WERI-Rb-1 (cell line): ENCODE results near the gene TATDN2.

Experiments
- DNase-seq: peaks from one replicate; pipeline ENCODE4 v3.0.0-alpha.2; 2020
- H3K27ac ChIP-seq: fragments of 250-450 bp; sonication (Bioruptor Pico); 2 replicates; pipeline ENCODE4 v1.5.1; 2020; ENCODE audit warnings: mild to moderate bottlenecking, moderate library complexity
- H3K27me3 ChIP-seq: fragments of 250-450 bp; sonication (Bioruptor Pico); 2 replicates; pipeline ENCODE4 v1.5.1; 2021; ENCODE audit warnings: mild to moderate bottlenecking, low read depth, moderate library complexity; ENCODE audit not compliant: insufficient read depth, severe bottlenecking
- H3K36me3 ChIP-seq: fragments of 250-450 bp; sonication (Bioruptor Pico); 2 replicates; pipeline ENCODE4 v1.5.1; 2020; ENCODE audit warnings: mild to moderate bottlenecking, moderate library complexity
- H3K4me3 ChIP-seq: 2 replicates; pipeline ENCODE4 v1.5.1; 2011; ENCODE audit warnings: low read depth, mild to moderate bottlenecking, control low read depth, low read length
- H3K9me3 ChIP-seq: fragments of 250-450 bp; sonication (Bioruptor Pico); 2 replicates; pipeline ENCODE4 v1.5.1; 2021; ENCODE audit warnings: mild to moderate bottlenecking, moderate library complexity; ENCODE audit not compliant: severe bottlenecking
- TF ChIP-seq, protein P1 (sequence below): IDR thresholded peaks from 2 replicates; pipeline ENCODE4 v1.5.1; 2011; ENCODE audit warnings: low read depth, mild to moderate bottlenecking, control low read depth, inconsistent platforms, low read length

Gene TATDN2

DNA sequence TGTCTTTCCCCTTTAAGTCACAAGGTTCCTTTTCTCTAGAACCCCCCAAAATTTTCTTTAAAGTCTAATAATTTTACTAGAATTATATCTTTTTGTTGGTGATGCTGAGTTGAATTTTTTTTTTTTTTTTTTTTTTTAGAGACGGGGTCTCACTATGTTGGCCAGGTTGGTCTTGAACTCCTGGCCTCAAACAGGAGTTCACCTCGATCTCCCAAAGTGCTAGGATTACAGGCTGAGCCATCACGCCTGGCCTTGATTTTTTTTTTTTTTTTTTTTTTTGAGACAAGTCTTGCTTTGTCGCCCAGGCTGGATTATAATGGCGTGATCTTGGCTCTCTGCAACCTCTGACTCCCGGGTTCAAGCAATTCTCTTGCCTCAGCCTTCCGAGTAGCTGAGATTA lies 60.4 kb downstream of the TATDN2 start:
- H3K36me3 ChIP-seq: peaks cover 79% of the 10 kb centered on the region
- no peak overlapping the region for H3K4me3 ChIP-seq
- TF ChIP-seq, protein P1, sequence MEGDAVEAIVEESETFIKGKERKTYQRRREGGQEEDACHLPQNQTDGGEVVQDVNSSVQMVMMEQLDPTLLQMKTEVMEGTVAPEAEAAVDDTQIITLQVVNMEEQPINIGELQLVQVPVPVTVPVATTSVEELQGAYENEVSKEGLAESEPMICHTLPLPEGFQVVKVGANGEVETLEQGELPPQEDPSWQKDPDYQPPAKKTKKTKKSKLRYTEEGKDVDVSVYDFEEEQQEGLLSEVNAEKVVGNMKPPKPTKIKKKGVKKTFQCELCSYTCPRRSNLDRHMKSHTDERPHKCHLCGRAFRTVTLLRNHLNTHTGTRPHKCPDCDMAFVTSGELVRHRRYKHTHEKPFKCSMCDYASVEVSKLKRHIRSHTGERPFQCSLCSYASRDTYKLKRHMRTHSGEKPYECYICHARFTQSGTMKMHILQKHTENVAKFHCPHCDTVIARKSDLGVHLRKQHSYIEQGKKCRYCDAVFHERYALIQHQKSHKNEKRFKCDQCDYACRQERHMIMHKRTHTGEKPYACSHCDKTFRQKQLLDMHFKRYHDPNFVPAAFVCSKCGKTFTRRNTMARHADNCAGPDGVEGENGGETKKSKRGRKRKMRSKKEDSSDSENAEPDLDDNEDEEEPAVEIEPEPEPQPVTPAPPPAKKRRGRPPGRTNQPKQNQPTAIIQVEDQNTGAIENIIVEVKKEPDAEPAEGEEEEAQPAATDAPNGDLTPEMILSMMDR: no peak

DNA sequence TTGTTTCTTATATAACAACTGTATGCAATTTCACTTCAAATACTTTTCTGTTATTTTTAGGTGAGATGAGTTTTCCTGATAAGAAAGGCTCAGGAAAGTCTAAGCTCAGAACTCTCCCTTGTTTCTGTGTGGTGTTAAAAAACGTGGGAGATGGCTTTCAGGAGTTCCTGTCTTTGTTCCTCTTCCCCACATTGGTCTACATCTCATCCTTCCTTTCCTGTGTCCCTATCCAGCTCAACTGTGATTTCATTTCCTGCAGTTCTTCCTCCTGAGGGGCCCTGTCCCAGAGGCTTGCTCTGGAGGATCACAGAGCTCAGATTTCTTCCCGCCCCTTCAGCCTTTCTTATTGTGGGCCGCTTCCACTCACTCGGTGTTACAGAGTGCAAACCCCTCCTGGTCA lies 61.5 kb downstream of the TATDN2 start:
- H3K9me3 ChIP-seq: no peaks in the 10 kb centered on the region
- H3K36me3 ChIP-seq: peaks cover 79% of the 10 kb centered on the region
- H3K4me3 ChIP-seq: no peak overlapping the region
- H3K27ac ChIP-seq: no peak overlapping the region
- no peaks in the 10 kb centered on the region for H3K27me3 ChIP-seq
- TF ChIP-seq, protein P1: no peak
- DNase-seq: no peak

More for the DNA sequence above, 60.4 kb downstream of the TATDN2 start:
- no peaks in the 10 kb centered on the region for H3K27me3 ChIP-seq
- H3K9me3 ChIP-seq: no peaks in the 10 kb centered on the region
- H3K27ac ChIP-seq: no peak overlapping the region
- no peak for DNase-seq

DNA sequence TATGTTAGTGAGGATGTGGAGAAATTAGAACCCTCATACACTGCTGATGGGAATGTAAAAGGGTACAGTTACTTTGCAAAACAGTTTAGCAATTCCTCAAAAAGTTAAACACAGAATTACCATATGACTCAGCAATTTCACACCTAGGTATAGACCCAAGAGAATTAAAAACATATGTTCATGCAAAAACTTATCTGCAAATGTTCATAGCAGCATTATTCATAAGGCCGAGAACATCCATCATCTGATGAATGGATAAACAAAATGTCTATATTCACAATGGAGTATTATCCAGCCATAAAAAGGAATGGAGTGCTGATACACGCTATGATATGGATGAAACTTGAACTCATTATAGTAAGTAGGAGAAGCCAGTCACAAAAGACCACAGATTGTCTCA lies 62.3 kb downstream of the TATDN2 start:
- no peak for DNase-seq
- H3K4me3 ChIP-seq: no peak overlapping the region
- H3K27ac ChIP-seq: no peak overlapping the region
- H3K27me3 ChIP-seq: no peaks in the 10 kb centered on the region
- H3K9me3 ChIP-seq: no peaks in the 10 kb centered on the region
- TF ChIP-seq, protein P1: no peak
- peaks cover 76% of the 10 kb centered on the region for H3K36me3 ChIP-seq

DNA sequence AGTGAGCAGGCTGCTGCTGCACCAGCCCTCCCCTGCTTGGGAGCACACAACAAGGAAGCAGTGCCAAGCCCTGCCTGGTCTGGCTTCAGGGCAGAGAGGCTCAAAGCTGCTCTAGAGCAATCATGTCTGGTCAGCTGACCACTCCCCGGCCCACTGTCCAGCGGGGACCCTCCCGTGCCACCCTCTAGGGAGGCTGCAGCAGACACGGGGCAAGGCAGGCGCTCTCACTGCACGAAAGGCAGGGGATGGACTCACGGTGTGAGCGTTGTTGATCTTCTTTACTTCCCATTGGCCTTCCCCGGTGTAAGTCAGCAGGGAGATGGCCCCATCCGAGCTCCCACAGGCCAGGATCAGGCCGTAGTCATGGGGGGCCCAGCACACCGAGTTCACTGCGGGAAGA lies 63.5 kb downstream of the TATDN2 start:
- Histone ChIP-seq H3K36me3 (peaks cover 79% of the 10 kb centered on the region), H3K27me3 (no peaks in the 10 kb centered on the region), H3K4me3 (no peak overlapping the region), H3K9me3 (no peaks in the 10 kb centered on the region), H3K27ac (no peak overlapping the region)
- DNase-seq: no peak
- TF ChIP-seq, protein P1: no peak

DNA sequence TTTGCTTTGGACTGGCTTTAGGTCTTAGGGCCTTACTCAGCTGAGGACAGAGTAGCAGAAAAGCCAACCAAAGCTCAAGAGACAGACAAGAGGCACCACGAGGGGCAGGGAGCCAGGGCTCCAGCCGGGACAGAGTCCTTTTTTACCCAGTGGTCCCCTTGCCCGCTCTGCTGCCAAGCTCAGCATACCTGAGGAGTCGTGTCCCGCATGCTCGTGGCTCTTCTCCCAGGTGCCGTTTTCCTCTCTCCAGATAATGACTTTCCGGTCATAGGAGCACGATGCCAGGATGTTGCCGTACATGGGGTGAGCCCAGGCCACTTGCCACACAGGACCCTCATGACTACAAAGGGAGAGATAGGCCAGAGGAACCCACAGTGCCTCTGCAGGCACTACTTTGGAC lies 64.1 kb downstream of the TATDN2 start:
- Histone ChIP-seq H3K9me3 (no peaks in the 10 kb centered on the region), H3K27ac (no peak overlapping the region), H3K36me3 (peaks cover 78% of the 10 kb centered on the region)

DNA sequence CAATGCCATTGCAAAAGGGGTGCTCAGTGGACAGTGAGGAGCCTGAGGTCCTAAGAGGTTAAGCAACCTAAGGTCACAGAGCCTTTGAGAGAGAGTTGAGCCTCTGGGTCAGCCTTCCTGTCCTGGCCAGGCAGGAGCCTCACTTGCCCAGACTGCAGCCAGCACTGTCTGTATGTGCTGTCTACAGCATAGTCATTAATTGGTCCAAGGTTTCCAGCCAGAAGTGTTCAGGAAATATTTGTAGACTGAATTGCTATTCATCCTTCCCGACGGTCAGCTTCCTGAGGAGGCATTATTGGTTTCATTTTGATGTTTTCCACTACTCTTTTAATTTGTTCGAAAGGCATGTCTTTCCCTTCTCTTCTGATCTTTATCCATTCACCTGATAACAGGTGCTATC lies 64.6 kb downstream of the TATDN2 start:
- no peak for DNase-seq
- Histone ChIP-seq H3K4me3 (no peak overlapping the region), H3K9me3 (no peaks in the 10 kb centered on the region), H3K27ac (no peak overlapping the region), H3K27me3 (no peaks in the 10 kb centered on the region), H3K36me3 (peaks cover 81% of the 10 kb centered on the region)
- TF ChIP-seq, protein P1: no peak

More for the DNA sequence above, 64.1 kb downstream of the TATDN2 start:
- TF ChIP-seq, protein P1: no peak
- Histone ChIP-seq H3K4me3 (no peak overlapping the region), H3K27me3 (no peaks in the 10 kb centered on the region)
- no peak for DNase-seq
